PFSK-1 (cell line): ENCODE results near the gene ABR.

Experiments
- POLR2AphosphoS5 ChIP-seq: IDR thresholded peaks from 2 replicates; pipeline ENCODE4 v1.6.1; 2012; ENCODE audit warnings: low read depth, mild to moderate bottlenecking, control low read depth, low read length, moderate library complexity
- SIN3A ChIP-seq: IDR thresholded peaks from 2 replicates; pipeline ENCODE4 v1.6.1; 2012; ENCODE audit warnings: mild to moderate bottlenecking, low read length, moderate library complexity, borderline replicate concordance; ENCODE audit not compliant: insufficient read depth
- TAF1 ChIP-seq: IDR thresholded peaks from 2 replicates; pipeline ENCODE4 v1.6.1; 2012; ENCODE audit warnings: low read length, control low read depth, borderline replicate concordance; ENCODE audit not compliant: insufficient read depth
- TF ChIP-seq, protein P1 (sequence below), 2 experiments: IDR thresholded peaks; 2 replicates each; pipeline versions ENCODE4 v1.6.1 to v1.8.0; 2011 to 2012; ENCODE audit warnings: low read depth in 2 of 2, low read length in 2 of 2, control low read depth in 1 of 2, inconsistent platforms in 1 of 2, mild to moderate bottlenecking in 1 of 2, moderate library complexity in 1 of 2; ENCODE audit not compliant: insufficient read depth in 1 of 2

- TF ChIP-seq, protein P1, sequence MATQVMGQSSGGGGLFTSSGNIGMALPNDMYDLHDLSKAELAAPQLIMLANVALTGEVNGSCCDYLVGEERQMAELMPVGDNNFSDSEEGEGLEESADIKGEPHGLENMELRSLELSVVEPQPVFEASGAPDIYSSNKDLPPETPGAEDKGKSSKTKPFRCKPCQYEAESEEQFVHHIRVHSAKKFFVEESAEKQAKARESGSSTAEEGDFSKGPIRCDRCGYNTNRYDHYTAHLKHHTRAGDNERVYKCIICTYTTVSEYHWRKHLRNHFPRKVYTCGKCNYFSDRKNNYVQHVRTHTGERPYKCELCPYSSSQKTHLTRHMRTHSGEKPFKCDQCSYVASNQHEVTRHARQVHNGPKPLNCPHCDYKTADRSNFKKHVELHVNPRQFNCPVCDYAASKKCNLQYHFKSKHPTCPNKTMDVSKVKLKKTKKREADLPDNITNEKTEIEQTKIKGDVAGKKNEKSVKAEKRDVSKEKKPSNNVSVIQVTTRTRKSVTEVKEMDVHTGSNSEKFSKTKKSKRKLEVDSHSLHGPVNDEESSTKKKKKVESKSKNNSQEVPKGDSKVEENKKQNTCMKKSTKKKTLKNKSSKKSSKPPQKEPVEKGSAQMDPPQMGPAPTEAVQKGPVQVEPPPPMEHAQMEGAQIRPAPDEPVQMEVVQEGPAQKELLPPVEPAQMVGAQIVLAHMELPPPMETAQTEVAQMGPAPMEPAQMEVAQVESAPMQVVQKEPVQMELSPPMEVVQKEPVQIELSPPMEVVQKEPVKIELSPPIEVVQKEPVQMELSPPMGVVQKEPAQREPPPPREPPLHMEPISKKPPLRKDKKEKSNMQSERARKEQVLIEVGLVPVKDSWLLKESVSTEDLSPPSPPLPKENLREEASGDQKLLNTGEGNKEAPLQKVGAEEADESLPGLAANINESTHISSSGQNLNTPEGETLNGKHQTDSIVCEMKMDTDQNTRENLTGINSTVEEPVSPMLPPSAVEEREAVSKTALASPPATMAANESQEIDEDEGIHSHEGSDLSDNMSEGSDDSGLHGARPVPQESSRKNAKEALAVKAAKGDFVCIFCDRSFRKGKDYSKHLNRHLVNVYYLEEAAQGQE (IDR thresholded peaks at IDR 0.05; ENCODE audit: insufficient read depth in 1 of 2, low read depth in 2 of 2, low read length in 2 of 2), result no peak
- no peak for TF ChIP-seq TAF1
- no peak for TF ChIP-seq POLR2AphosphoS5
- no peak for TF ChIP-seq SIN3A
Observed at GRCh38 chr17:1229349-1229899, 49.6 kb upstream of the ABR start.
